Subcutaneous adipose tissue (tissue), 4 donors: Measurements from ENCODE around the gene EEF1AKMT4. TPM values are rescaled to one million over a fixed set of nuclear protein-coding genes. Genes with fewer than 3 reads are reported as not detected.

ENCODE experiments used
- CTCF ChIP-seq: fragments of 450-650 bp; IDR thresholded peaks from one replicate; pipeline ENCODE4 v1.5.1; 2016; ENCODE audit warnings: low read depth, mild to moderate bottlenecking, control low read depth, antibody characterized with exemption, moderate library complexity
- total RNA-seq, 4 donors: library from RNA; depleted of rRNA; stranded (reverse); fragments of >200 nt; gene quantifications; one replicate each; pipeline ENCODE4 v1.1.0, GENCODE V29; 2016

EEF1AKMT4 gene
- total RNA-seq, 4 donors from 2014 or later = 3.4 to 5.5 (median 4.3) TPM

- no peak for TF ChIP-seq CTCF
Measured at GRCh38 chr3:184255291-184256039, 6.0 kb downstream of the EEF1AKMT4 start.

- TF ChIP-seq CTCF = no peak
Measured at GRCh38 chr3:184257083-184257915, 7.8 kb downstream of the EEF1AKMT4 start.

GRCh38 chr3:184258926-184259325 is 9.5 kb downstream of the EEF1AKMT4 start:
- TF ChIP-seq CTCF = no peak

- TF ChIP-seq CTCF = no peak
Measured at GRCh38 chr3:184259396-184259877, 10.0 kb downstream of the EEF1AKMT4 start.

GRCh38 chr3:184259878-184260723 is 10.6 kb downstream of the EEF1AKMT4 start:
- no peak for TF ChIP-seq CTCF

- TF ChIP-seq CTCF = no peak
Measured at GRCh38 chr3:184260724-184261269, 11.3 kb downstream of the EEF1AKMT4 start.
